ENCODE data around the gene ADGRB3.

DNA sequence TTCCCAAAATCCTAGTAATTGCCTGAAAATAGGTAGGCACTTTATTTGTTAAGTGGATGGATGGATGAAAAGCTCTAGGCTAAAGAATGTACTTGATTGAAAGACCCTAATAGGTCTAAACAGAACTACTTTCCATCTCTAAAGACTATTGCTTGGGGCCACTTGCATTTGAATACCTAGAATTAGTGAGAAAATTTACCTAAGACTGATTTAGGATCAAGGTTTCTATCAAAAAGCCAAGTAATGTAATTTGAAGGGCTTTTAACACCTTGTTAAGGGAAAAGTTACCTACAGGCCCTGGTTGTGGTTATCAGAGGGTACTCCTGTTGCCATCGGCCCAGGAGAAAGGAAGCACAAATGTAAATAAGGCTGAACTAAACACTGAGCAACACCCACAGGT is 581.0 kb downstream of the ADGRB3 start:
- TF ChIP-seq POLR2A (IDR thresholded peaks at IDR 0.05; ENCODE audit: low read depth, low read length) (no peak), FOS (IDR thresholded peaks at IDR 0.05; ENCODE audit: borderline replicate concordance, insufficient read depth, low read length) (no peak), EZH2 (IDR thresholded peaks at IDR 0.05; ENCODE audit: borderline replicate concordance, low read depth, low read length, severe bottlenecking) (no peak), POLR2AphosphoS5 (IDR thresholded peaks at IDR 0.05; ENCODE audit: insufficient read depth, low read depth, low read length) (no peak), GATA2 (IDR thresholded peaks at IDR 0.05; ENCODE audit: insufficient read depth, insufficient read length, low read depth, low read length) (no peak)
- TF ChIP-seq, protein P1, sequence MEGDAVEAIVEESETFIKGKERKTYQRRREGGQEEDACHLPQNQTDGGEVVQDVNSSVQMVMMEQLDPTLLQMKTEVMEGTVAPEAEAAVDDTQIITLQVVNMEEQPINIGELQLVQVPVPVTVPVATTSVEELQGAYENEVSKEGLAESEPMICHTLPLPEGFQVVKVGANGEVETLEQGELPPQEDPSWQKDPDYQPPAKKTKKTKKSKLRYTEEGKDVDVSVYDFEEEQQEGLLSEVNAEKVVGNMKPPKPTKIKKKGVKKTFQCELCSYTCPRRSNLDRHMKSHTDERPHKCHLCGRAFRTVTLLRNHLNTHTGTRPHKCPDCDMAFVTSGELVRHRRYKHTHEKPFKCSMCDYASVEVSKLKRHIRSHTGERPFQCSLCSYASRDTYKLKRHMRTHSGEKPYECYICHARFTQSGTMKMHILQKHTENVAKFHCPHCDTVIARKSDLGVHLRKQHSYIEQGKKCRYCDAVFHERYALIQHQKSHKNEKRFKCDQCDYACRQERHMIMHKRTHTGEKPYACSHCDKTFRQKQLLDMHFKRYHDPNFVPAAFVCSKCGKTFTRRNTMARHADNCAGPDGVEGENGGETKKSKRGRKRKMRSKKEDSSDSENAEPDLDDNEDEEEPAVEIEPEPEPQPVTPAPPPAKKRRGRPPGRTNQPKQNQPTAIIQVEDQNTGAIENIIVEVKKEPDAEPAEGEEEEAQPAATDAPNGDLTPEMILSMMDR (IDR thresholded peaks at IDR 0.05; ENCODE audit: extremely low read depth in 1 of 2, insufficient read depth in 1 of 2, low read depth in 1 of 2, low read length in 2 of 2): no peak
- TF ChIP-seq, protein P2, sequence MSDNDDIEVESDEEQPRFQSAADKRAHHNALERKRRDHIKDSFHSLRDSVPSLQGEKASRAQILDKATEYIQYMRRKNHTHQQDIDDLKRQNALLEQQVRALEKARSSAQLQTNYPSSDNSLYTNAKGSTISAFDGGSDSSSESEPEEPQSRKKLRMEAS (IDR thresholded peaks at IDR 0.05; ENCODE audit: insufficient read depth, insufficient read length): no peak
